Measurements from ENCODE around the gene C6.
"Not testable (repeated sequence)": the region's sequence is repeated elsewhere in the genome, so short reads cannot be mapped to it uniquely, and the experiment has no call there.

Gene C6

GRCh38 chr5:41213340-41213739, at the start of gene C6:
Gene C6 (minus strand): TSS chr5:41213532. CDS start chr5:41203230, 10,302 bp downstream.
- no peak for DNase-seq

GRCh38 chr5:41256400-41256799, 43.1 kb upstream of the C6 start:
- no peak for DNase-seq

DNA sequence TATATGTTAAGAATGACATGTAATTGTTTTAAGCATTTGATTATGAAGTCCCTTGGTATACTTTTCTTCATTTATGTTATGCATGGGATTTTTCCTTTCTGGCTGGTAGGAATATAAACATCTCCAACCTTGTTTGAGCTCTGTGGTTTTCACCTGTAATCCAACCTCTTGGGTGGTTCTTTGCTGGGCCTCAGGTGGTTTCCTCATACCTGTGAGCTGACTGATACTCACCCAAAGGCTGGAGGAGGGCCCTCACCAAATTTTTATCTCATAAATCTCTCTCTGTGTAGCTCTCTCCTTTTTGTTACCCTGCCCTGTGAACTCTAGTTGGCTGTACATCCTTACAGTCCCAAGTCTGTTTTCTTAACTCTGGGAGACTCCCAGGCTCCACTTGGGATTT, 39.8 kb upstream of the C6 start:
- no peak for DNase-seq

GRCh38 chr5:41252036-41252435, 38.7 kb upstream of the C6 start:
- DNase-seq, result no peak

GRCh38 chr5:41250351-41250987, 37.1 kb upstream of the C6 start:
- DNase-seq, result no peak

GRCh38 chr5:41247135-41247534, 33.8 kb upstream of the C6 start:
- DNase-seq, result no peak

DNA sequence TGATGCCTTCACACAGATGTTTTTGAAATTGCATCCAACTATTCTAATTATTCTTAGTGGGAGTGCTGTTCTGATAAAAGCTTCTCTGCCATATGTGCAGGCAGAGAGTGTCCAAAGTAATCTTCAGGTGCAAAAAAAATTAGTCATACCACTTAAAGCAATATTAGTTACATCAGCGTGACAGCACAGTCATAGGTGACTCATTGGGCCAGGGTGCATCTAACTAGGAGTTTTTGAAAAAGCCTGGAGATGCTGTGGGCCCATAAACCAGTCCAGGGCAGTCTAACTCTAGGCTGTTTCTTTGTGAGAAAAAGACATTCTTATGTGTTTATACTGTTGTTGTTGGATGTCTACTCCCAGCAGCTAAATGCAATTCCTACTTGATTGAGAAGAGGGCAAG, 33.0 kb upstream of the C6 start:
- no peak for DNase-seq

DNA sequence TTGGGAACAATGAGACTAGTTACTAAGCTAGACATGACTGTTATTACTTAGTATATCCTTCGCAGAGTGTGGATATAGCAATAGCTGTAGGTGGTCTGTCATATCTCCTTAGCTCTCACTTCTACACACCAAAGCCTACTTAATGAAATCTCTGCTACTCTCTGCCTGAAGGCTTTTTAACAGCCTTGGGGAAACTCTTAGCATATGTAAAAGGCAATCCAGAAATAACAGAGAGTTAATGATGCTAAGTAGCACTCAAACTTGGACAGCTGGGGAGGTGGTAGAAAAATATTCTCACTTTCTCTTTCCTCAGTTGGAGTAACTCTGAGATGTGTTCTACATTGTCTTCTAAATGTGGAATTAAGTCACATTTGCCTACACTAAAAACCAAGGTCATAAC, 30.2 kb upstream of the C6 start:
- DNase-seq, result no peak

DNA sequence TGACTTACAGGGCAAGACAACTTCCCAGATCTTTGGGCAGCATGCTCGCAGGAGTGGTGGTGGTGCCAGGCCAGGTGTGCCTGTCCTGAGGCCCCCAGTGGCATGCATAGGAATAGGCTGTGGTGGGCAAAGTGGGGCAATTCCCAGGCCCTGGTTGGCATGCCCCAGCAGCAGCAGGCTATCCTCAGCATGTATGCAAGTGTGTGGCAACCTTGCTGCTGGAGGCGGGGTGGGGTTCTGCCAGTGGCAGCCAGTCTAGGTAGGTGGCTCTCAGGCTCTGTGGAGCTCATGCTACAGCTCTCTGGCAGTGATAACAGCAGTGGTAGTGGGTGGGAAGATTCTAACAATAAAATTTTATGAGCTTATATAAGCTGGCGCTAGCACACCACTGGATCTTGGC, 27.7 kb upstream of the C6 start:
- DNase-seq, result no peak

- DNase-seq, result no peak
These were observed 27.1 kb upstream of the C6 start for GRCh38 chr5:41240390-41240789.

DNA sequence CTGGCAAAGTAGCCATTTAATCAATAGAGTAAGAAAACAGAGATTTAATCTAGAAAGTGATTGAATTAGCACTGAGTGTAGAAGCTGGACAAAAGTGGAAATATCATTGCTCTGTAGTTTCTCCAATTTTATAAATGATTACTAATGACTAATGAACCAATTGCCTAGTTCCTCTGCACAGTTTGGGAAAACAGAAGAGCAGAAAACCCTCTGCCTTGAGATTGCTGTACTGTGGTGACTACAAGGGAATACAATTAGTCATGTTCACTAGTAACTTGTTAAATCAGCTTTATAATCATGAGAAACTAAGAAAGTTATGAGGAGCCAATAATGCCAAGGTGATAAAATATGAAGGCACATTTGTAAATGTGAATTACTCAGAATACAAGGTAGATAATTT, 21.1 kb upstream of the C6 start:
- no peak for DNase-seq

- DNase-seq, result no peak
These were observed 19.5 kb upstream of the C6 start for GRCh38 chr5:41232797-41233196.

DNA sequence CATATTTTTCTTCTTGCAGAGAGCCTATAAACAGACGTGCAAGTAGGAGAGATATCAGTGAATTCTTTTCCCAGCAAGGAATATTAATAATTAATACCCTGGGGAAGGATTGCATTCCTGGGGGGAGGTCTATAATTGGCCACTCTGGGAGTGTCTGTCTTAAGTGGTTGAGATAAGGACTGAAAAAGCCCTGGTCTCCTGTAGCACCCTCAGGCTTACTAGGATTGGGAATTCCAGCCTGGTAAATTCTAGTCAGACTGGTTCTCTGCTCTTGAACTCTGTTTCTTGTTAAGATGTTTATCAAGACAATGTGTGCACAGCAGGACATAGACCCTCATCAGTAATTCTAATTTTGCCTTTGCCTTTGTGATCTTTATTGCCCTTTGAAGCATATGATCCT, 16.9 kb upstream of the C6 start:
- DNase-seq, result not testable (repeated sequence)

DNA sequence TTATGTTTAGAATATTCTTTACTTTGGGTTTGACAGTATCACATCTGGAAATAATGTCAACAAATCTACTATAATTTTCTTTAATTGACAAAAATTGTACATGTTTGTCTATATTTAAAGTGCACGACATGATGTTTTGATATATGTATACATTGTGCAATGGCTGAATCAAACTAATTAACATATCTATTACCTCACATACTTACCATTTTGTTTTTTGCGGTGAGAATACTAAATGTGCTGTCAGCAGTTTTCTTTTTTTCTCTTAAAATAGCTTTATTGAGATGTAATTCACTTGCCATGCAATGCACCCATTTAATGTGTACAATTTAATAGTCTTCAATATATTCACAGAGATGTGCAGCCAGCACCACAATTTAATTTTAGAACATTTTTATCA, 10.6 kb upstream of the C6 start:
- DNase-seq, result no peak

- no peak for DNase-seq
These were observed 6.4 kb upstream of the C6 start for GRCh38 chr5:41219658-41220269.

DNA sequence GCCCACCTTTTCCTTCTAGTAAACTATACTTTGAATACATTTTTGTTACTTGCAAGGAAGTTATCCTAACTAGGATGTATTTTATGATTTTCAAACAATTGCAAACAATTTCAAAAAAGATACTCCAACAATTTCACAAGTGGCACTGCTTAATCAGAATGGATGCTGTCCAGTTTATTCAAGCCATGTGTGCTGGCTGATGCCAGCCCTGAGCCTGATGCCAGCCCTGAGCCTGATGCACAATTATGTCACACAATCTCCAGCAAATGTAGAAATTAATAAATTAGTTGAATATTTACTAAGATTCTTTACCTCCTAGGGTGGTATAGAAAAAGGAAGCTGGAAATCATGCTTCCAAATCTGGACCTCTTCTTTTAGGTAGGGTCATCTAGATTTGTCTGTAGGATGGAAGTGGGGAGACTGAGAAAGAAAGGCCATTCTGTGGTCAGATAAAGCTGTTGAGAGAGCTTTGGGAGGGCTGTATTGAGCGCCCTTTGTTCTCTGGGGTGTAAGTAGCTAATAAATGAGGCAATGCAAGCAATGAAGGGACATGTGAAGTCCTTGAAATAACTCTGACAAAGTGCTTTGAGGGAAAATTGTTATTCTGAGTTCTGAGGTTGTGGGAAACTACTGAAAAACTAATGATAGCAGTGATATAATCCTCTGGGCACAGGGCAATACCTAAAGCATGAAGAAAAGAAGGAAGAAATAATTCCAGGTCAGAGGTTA, 5.8 kb upstream of the C6 start:
- DNase-seq, result no peak

GRCh38 chr5:41214182-41214581, 850 bp upstream of the C6 start:
- DNase-seq, result no peak

DNA sequence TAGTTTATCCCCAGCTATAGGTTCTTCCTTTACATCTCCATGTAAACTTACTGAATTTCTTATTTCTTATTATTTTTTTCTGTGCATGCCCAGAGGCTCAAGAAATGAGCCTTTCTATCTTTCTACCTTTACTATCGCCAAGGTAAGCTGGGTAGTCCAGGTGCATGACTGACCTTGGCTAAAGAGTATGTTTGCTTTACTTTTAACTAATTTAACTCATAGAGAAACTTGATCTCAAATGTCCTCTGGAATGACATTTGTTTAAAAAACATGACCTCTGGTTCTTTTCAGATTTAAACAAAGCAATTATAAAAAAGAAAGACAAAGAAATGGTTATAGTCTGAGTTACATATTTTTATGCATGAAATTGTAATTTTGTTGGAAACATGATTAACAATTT, 397 bp downstream of the C6 start:
- DNase-seq, result no peak

- no peak for DNase-seq
These were observed 1.9 kb downstream of the C6 start for GRCh38 chr5:41211417-41211816.

DNA sequence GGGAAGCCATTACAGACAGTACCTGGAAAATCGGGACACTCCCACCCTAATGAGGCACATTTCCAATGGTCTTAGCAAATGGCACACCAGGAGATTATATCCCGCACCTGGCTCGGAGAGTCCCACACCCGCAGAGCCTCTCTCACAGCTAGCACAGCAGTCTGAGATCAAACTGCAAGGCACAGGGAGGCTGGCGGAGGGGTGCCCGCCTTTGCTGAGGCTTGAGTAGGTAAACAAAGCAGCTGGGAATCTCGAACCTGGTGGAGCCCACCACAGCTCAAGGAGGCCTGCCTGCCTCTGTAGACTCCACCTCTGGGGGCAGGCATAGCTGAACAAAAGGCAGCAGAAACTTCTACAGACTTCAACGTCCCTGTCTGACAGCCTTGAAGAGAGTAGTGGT, 7.9 kb downstream of the C6 start:
- DNase-seq, result not testable (repeated sequence)

- DNase-seq, result no peak
These were observed 10.3 kb downstream of the C6 start for GRCh38 chr5:41203033-41203432.

DNA sequence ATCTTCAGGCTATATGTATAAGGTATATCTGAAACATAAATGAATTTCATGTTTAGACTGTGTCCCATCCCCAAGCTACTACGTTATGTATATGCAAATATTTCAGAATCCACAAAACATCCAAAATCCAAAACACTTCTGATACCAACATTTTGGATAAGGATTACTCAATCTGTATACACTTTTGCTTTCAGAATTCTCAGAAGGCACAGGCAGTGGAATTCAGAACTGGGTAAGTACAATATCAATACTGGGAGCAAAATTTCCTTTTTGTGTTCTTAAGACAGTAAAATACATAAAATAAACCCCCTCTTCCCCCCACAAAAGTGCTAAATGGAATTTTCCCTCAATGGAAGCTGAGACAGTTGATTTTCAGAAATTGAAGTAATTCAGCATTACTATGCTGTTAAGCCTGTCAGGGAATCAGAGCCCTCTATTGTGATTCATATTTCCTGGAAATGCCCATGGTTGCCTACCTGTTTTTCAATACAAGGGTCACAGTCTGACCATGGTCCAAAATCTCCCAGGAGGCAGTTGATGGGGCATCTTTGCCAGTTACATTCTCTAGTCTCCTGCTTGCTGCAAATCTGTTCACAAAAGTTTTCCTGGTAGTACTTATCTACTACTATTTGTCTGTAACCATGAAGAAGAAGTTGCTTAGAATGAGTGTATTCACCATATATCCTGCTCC, 12.1 kb downstream of the C6 start:
- DNase-seq, result no peak

- DNase-seq, result no peak
These were observed 12.8 kb downstream of the C6 start for GRCh38 chr5:41200506-41200905.

DNA sequence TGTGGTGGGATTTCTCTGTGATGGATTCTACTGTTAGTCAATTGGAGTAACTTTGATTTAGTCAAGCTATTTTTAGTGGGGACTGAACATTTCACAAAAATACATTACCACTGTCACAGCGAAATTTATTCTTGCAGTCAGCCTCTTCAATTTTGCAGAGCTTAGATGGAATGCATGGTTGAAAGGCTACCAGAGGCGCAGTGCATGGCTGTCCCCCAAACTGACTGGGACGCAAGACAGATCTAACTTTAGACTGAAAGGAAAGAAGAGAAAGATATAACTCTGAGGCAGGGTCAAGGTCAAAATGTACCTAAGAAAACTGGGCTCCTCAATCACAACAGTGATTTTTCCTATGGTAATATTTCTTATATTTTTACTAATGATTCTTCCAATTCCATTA, 13.7 kb downstream of the C6 start:
- no peak for DNase-seq
